IMR-90 (cell line): ENCODE measurements around the gene CLPSL2. TPM values are rescaled to one million over a fixed set of nuclear protein-coding genes. Genes with fewer than 3 reads are reported as not detected.

ENCODE experiments used
- ATAC-seq: fragments of 200-7000 bp; cut with Tn5 transposase; 2 replicates; pipeline ENCODE4 v1.9.1; 2020; ENCODE audit warnings: low read depth, mild to moderate bottlenecking, moderate library complexity
- BruUV-seq: library from RNA; stranded (reverse); fragments of 400-500 nt; replicated peaks from 2 replicates; lab custom pipeline; 2021; lab: Mats Ljungman, UMichigan
- CTCF ChIA-PET: fragments of 300-600 bp; formaldehyde crosslinking; extraction: SDS; loops from one replicate; lab custom pipeline; 2021; ENCODE audit warnings: antibody characterized with exemption; lab: Yijun Ruan, JAX
- POLR2A ChIA-PET: fragments of 300-600 bp; sonication (Branson Sonifier 250); formaldehyde crosslinking; loops from one replicate; lab custom pipeline; 2022; ENCODE audit warnings: antibody characterized with exemption; ENCODE audit not compliant: unreplicated experiment; lab: Charles Lee
- DNase-seq: peaks from one replicate; pipeline ENCODE4 v3.0.0; 2013
- H2AFZ ChIP-seq: replicated peaks from 2 replicates; pipeline ENCODE3; 2013; ENCODE audit warnings: low read length, mild to moderate bottlenecking; ENCODE audit not compliant: poor library complexity
- H2AK5ac ChIP-seq: 2 replicates; pipeline ENCODE4 v1.6.1; 2013; ENCODE audit warnings: low read depth, low read length, inconsistent platforms
- H2AK9ac ChIP-seq: replicated peaks from 2 replicates; pipeline ENCODE3; 2013; ENCODE audit warnings: mild to moderate bottlenecking, low read depth, low read length, moderate library complexity; ENCODE audit not compliant: poor library complexity
- H2BK120ac ChIP-seq: 2 replicates; pipeline ENCODE4 v1.6.1; 2013; ENCODE audit warnings: low read depth, low read length, inconsistent platforms
- H2BK15ac ChIP-seq: 3 replicates; pipeline ENCODE4 v1.6.1; 2013; ENCODE audit warnings: low read depth, low read length, inconsistent platforms
- H2BK20ac ChIP-seq: 2 replicates; pipeline ENCODE4 v1.6.1; 2013; ENCODE audit warnings: low read depth, mild to moderate bottlenecking, inconsistent platforms, low read length, moderate library complexity
- H2BK5ac ChIP-seq: 2 replicates; pipeline ENCODE4 v1.6.1; 2013; ENCODE audit warnings: mild to moderate bottlenecking, low read depth, low read length, inconsistent platforms; ENCODE audit not compliant: poor library complexity, severe bottlenecking
- H3K14ac ChIP-seq: replicated peaks from 2 replicates; pipeline ENCODE4 v1.6.1; 2013; ENCODE audit warnings: low read depth, low read length, inconsistent platforms
- H3K18ac ChIP-seq: 2 replicates; pipeline ENCODE4 v1.6.1; 2013; ENCODE audit warnings: low read depth, low read length, control low read depth
- H3K23ac ChIP-seq: 2 replicates; pipeline ENCODE4 v1.6.1; 2013; ENCODE audit warnings: low read depth, low read length, inconsistent platforms
- H3K27ac ChIP-seq: 2 replicates; pipeline ENCODE4 v1.5.1; 2013; ENCODE audit warnings: mild to moderate bottlenecking, control low read depth, low read length; ENCODE audit not compliant: insufficient read depth
- H3K27me3 ChIP-seq: 2 replicates; pipeline ENCODE4 v1.6.1; 2013; ENCODE audit warnings: low read length; ENCODE audit not compliant: control insufficient read depth, insufficient read depth
- H3K36me3 ChIP-seq: 2 replicates; pipeline ENCODE4 v1.6.1; 2013; ENCODE audit warnings: low read length, mixed read lengths; ENCODE audit not compliant: control insufficient read depth, insufficient read depth
- H3K4ac ChIP-seq: 2 replicates; pipeline ENCODE4 v1.6.1; 2013; ENCODE audit warnings: low read depth, low read length, inconsistent platforms
- H3K4me1 ChIP-seq: 2 replicates; pipeline ENCODE4 v1.6.1; 2013; ENCODE audit warnings: low read length, mixed read lengths; ENCODE audit not compliant: control insufficient read depth, insufficient read depth
- H3K4me2 ChIP-seq: 2 replicates; pipeline ENCODE4 v1.6.1; 2013; ENCODE audit warnings: low read depth, mild to moderate bottlenecking, control low read depth, low read length, moderate library complexity
- H3K4me3 ChIP-seq: 2 replicates; pipeline ENCODE4 v1.5.1; 2013; ENCODE audit warnings: low read depth, mild to moderate bottlenecking, control low read depth, low read length, moderate library complexity; ENCODE audit not compliant: insufficient read depth
- H3K56ac ChIP-seq: 2 replicates; pipeline ENCODE4 v1.6.1; 2013; ENCODE audit warnings: low read length, inconsistent platforms; ENCODE audit not compliant: insufficient read depth; ENCODE audit errors: extremely low read depth
- H3K79me1 ChIP-seq, 2 experiments: 2 replicates each; pipeline ENCODE4 v1.6.1; 2013; ENCODE audit warnings: low read length in 2 of 2, inconsistent platforms in 1 of 2, low read depth in 1 of 2
- H3K9ac ChIP-seq: 2 replicates; pipeline ENCODE4 v1.6.1; 2013; ENCODE audit warnings: low read depth, low read length, control low read depth
- H3K9me1 ChIP-seq: 2 replicates; pipeline ENCODE4 v1.6.1; 2013; ENCODE audit warnings: low read length, inconsistent platforms; ENCODE audit not compliant: insufficient read depth
- H3K9me3 ChIP-seq: 2 replicates; pipeline ENCODE4 v1.6.1; 2013; ENCODE audit warnings: low read length; ENCODE audit not compliant: control insufficient read depth, insufficient read depth
- H4K20me1 ChIP-seq: 2 replicates; pipeline ENCODE4 v1.6.1; 2013; ENCODE audit warnings: low read length, inconsistent platforms; ENCODE audit not compliant: insufficient read depth
- H4K5ac ChIP-seq: 2 replicates; pipeline ENCODE4 v1.6.1; 2013; ENCODE audit warnings: mild to moderate bottlenecking, low read depth, low read length, control low read depth
- H4K8ac ChIP-seq, 2 experiments: 2 replicates each; pipeline ENCODE4 v1.6.1; 2013; ENCODE audit warnings: low read depth in 2 of 2, low read length in 2 of 2, control low read depth in 1 of 2, inconsistent platforms in 1 of 2
- H4K91ac ChIP-seq: 2 replicates; pipeline ENCODE4 v1.6.1; 2013; ENCODE audit warnings: low read depth, low read length, inconsistent platforms; ENCODE audit not compliant: insufficient read depth
- BHLHE40 ChIP-seq: fragments of 150-350 bp; IDR thresholded peaks from 2 replicates; pipeline ENCODE4 v1.6.1; 2016; ENCODE audit warnings: mild to moderate bottlenecking, low read depth, low read length
- CEBPB ChIP-seq: IDR thresholded peaks from 2 replicates; pipeline ENCODE4 v1.6.1; 2012; ENCODE audit warnings: low read depth, low read length, improper control_type of control experiment
- CHD1 ChIP-seq: IDR thresholded peaks from 2 replicates; pipeline ENCODE4 v1.6.1; 2012; ENCODE audit warnings: low read depth, low read length, improper control_type of control experiment
- ELK1 ChIP-seq: fragments of 150-350 bp; IDR thresholded peaks from 2 replicates; pipeline ENCODE4 v1.6.1; 2016; ENCODE audit warnings: low read depth, mild to moderate bottlenecking, low read length, moderate library complexity, borderline replicate concordance
- FOS ChIP-seq: fragments of 150-350 bp; IDR thresholded peaks from 2 replicates; pipeline ENCODE4 v1.6.1; 2016; ENCODE audit warnings: low read depth, low read length
- MAFK ChIP-seq: IDR thresholded peaks from 2 replicates; pipeline ENCODE4 v1.6.1; 2012; ENCODE audit warnings: low read depth, low read length, improper control_type of control experiment
- MAZ ChIP-seq: IDR thresholded peaks from 2 replicates; pipeline ENCODE4 v1.6.1; 2012; ENCODE audit warnings: low read depth, mild to moderate bottlenecking, low read length, improper control_type of control experiment, moderate library complexity, borderline replicate concordance
- MXI1 ChIP-seq: IDR thresholded peaks from 2 replicates; pipeline ENCODE4 v1.6.1; 2012; ENCODE audit warnings: low read depth, mild to moderate bottlenecking, low read length, moderate library complexity, borderline replicate concordance
- NFE2L2 ChIP-seq: fragments of 150-350 bp; IDR thresholded peaks from 2 replicates; pipeline ENCODE4 v1.6.1; 2016; ENCODE audit warnings: low read depth, mild to moderate bottlenecking, low read length
- POLR2A ChIP-seq: IDR thresholded peaks from 2 replicates; pipeline ENCODE4 v1.6.1; 2012; ENCODE audit warnings: mild to moderate bottlenecking, low read depth, low read length
- RAD21 ChIP-seq: IDR thresholded peaks from 2 replicates; pipeline ENCODE4 v1.6.1; 2012; ENCODE audit warnings: low read length, improper control_type of control experiment
- RCOR1 ChIP-seq: IDR thresholded peaks from 2 replicates; pipeline ENCODE4 v1.6.1; 2012; ENCODE audit warnings: mild to moderate bottlenecking, low read length, improper control_type of control experiment; ENCODE audit not compliant: insufficient replicate concordance
- RFX5 ChIP-seq: IDR thresholded peaks from 2 replicates; pipeline ENCODE4 v1.8.0; 2012; ENCODE audit warnings: low read depth, mild to moderate bottlenecking, low read length, moderate library complexity
- SMC3 ChIP-seq: fragments of 150-350 bp; IDR thresholded peaks from 2 replicates; pipeline ENCODE4 v1.6.1; 2016; ENCODE audit warnings: low read depth, mild to moderate bottlenecking, antibody characterized with exemption, low read length, moderate library complexity
- WGBS, 2 experiments: methylation state at CpG; one replicate each; pipeline versions ENCODE4 v1.1.5 to v1.1.7; 2013; ENCODE audit warnings: missing lambda C conversion rate in 2 of 2; ENCODE audit not compliant: insufficient read length in 1 of 2; ENCODE audit errors: extremely low coverage in 2 of 2; 5-methylcytosine and 5-hydroxymethylcytosine counted together
- dilution Hi-C: fragments of 300-500 bp; cut with HindIII; formaldehyde crosslinking; loops from one replicate; pipeline ENCODE4 v1.14.3; 2018; ENCODE audit warnings: low sequenced_read_pairs; ENCODE audit not compliant: unreplicated experiment
- in situ Hi-C: fragments of 300-500 bp; cut with MboI; formaldehyde crosslinking; loops from 3 replicates; pipeline ENCODE4 v1.14.3; 2019; ENCODE audit warnings: low sequenced_read_pairs, inconsistent platforms, mixed read lengths
- intact Hi-C: fragments of 100-400 bp; cut with micrococcal nuclease; formaldehyde crosslinking; loops from 2 replicates; pipeline ENCODE4 v1.10.0; 2022
- polyA plus RNA-seq, 3 experiments: library from polyadenylated mRNA; depleted of rRNA; stranded (reverse); fragments of >200 nt; gene quantifications; 2 replicates each; pipeline ENCODE4 v1.2.3, GENCODE V29; 2012; ENCODE audit warnings: low replicate concordance in 1 of 3
- total RNA-seq: library from RNA; depleted of rRNA; stranded (reverse); fragments of >200 nt; gene quantifications from 2 replicates; pipeline ENCODE4 v1.2.3, GENCODE V29; 2012
- TF ChIP-seq, protein P1 (sequence below): conservative IDR thresholded peaks from 2 replicates; pipeline ENCODE4 v1.5.1; 2012; ENCODE audit warnings: mild to moderate bottlenecking, low read depth, low read length, improper control_type of control experiment
- TF ChIP-seq, protein P2 (sequence below): fragments of 150-350 bp; IDR thresholded peaks from 2 replicates; pipeline ENCODE4 v1.6.1; 2017; ENCODE audit warnings: mild to moderate bottlenecking, antibody characterized with exemption, low read length, low read depth

CLPSL2 gene
- total and polyA plus RNA-seq, 2 of the 4 experiments (the other 2 are of a cell fraction): not detected

DNA sequence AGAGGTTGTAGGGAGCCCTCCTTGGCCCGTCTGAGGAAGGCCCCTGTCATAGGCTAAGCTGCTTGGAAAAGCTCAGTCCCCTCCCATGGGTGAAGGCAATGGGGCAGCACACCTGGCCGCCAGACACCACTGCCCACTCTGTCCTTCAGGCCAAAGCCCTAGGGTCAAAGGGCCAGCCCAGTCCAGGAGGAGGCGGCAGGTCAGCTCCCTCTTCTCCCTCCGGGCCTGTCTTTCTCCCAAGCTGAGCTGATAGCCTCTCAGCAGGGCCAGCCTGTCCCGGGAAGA lies 5.1 kb upstream of the CLPSL2 start:
- Histone ChIP-seq H4K20me1 (no peaks in the 10 kb centered on the region), H3K79me1 (no peaks in the 10 kb centered on the region), H2BK5ac (no peak overlapping the region), H3K56ac (no peak overlapping the region), H3K9me1 (no peaks in the 10 kb centered on the region), H3K9me3 (no peaks in the 10 kb centered on the region), H2BK120ac (no peak overlapping the region), H4K5ac (no peak overlapping the region), H3K14ac (no peak overlapping the region), H2BK15ac (no peak overlapping the region), H3K27me3 (peaks cover 43% of the 10 kb centered on the region), H2AFZ (no peak overlapping the region), H3K4me3 (no peak overlapping the region), H3K27ac (no peak overlapping the region), H3K36me3 (no peaks in the 10 kb centered on the region), H4K91ac (no peak overlapping the region), H2AK9ac (no peak overlapping the region), H3K4me1 (no peaks in the 10 kb centered on the region), H3K4me2 (no peak overlapping the region), H2BK20ac (no peak overlapping the region), H3K18ac (no peak overlapping the region), H3K4ac (no peak overlapping the region), H2AK5ac (no peak overlapping the region), H3K9ac (no peak overlapping the region), H3K23ac (no peak overlapping the region), H4K8ac (no peak overlapping the region)
- 52% methylated on average over 2 of the region's 5 CpGs; no CpG with 5 or more reads in 1 of the 2 experiments for WGBS, 2 experiments
- intact Hi-C loops (no loop called here), dilution Hi-C loops (no loop called here), in situ Hi-C loops (no loop called here)
- BruUV-seq: no TSS peak
- ChIA-PET CTCF (no interaction called here), POLR2A (no interaction called here)
- ATAC-seq (no peak), DNase-seq (no peak)
- TF ChIP-seq FOS: no peak
- no peak for TF ChIP-seq MXI1
- no peak for TF ChIP-seq POLR2A
- no peak for TF ChIP-seq MAZ
- no peak for TF ChIP-seq RCOR1
- no peak for TF ChIP-seq CEBPB
- TF ChIP-seq RAD21: no peak
- TF ChIP-seq, protein P1, sequence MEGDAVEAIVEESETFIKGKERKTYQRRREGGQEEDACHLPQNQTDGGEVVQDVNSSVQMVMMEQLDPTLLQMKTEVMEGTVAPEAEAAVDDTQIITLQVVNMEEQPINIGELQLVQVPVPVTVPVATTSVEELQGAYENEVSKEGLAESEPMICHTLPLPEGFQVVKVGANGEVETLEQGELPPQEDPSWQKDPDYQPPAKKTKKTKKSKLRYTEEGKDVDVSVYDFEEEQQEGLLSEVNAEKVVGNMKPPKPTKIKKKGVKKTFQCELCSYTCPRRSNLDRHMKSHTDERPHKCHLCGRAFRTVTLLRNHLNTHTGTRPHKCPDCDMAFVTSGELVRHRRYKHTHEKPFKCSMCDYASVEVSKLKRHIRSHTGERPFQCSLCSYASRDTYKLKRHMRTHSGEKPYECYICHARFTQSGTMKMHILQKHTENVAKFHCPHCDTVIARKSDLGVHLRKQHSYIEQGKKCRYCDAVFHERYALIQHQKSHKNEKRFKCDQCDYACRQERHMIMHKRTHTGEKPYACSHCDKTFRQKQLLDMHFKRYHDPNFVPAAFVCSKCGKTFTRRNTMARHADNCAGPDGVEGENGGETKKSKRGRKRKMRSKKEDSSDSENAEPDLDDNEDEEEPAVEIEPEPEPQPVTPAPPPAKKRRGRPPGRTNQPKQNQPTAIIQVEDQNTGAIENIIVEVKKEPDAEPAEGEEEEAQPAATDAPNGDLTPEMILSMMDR: no peak
- no peak for TF ChIP-seq SMC3
- no peak for TF ChIP-seq NFE2L2
- TF ChIP-seq ELK1: no peak
- TF ChIP-seq RFX5: no peak
- TF ChIP-seq, protein P2, sequence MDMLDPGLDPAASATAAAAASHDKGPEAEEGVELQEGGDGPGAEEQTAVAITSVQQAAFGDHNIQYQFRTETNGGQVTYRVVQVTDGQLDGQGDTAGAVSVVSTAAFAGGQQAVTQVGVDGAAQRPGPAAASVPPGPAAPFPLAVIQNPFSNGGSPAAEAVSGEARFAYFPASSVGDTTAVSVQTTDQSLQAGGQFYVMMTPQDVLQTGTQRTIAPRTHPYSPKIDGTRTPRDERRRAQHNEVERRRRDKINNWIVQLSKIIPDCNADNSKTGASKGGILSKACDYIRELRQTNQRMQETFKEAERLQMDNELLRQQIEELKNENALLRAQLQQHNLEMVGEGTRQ: no peak
- TF ChIP-seq BHLHE40: no peak
- TF ChIP-seq CHD1: no peak
- TF ChIP-seq MAFK: no peak
